ENCODE data around the gene CNTNAP2.

- no peak for TF ChIP-seq POLR2A (IDR thresholded peaks at IDR 0.05)
- no peak for TF ChIP-seq CTCF (IDR thresholded peaks at IDR 0.05)
- no peak for TF ChIP-seq POLR2AphosphoS5 (IDR thresholded peaks at IDR 0.05; ENCODE audit: insufficient read depth in 1 of 2, low read depth in 1 of 2)
These were observed 30.4 kb downstream of the CNTNAP2 start for GRCh38 chr7:146146831-146147486.
